ENCODE data around the gene ACP6. TPM values are rescaled to one million over a fixed set of nuclear protein-coding genes. Genes with fewer than 3 reads are reported as not detected.

ACP6 gene
- polyA plus RNA-seq, 2 of the 4 experiments (the other 2 are of a cell fraction) = 14.9 to 26.2 TPM

DNA sequence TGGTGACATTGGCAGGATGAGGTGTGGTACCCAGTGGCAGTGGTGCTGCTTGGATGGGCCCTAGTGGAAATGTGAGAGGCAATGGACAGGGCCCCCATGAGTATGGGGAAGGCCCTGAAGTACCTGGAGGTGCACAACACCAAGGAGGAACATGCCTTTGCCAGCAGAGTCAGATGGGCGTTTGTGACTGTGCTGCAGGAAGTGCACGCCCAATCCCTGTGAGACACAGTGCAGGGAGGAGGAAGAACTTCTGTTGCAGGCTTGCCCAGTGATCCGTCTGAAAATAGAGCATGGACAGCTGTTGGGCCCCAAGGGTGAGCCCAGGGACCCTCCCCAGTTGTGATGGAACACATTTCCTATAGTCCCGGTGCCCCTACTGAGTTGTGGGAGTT is 47.4 kb upstream of the ACP6 start:
- CTCF ChIA-PET = interaction anchor here (0.7 to 1.3 kb wide), 3 partner anchors 25 to 86 kb away, joined by 3 read pairs; no protein-coding TSS in a partner anchor
- FAIRE-seq (no peak), DNase-seq (ENCODE audit: low read depth in 1 of 2, low spot score in 1 of 2) (no peak), ATAC-seq (no peak)
- TF ChIP-seq, protein P1, sequence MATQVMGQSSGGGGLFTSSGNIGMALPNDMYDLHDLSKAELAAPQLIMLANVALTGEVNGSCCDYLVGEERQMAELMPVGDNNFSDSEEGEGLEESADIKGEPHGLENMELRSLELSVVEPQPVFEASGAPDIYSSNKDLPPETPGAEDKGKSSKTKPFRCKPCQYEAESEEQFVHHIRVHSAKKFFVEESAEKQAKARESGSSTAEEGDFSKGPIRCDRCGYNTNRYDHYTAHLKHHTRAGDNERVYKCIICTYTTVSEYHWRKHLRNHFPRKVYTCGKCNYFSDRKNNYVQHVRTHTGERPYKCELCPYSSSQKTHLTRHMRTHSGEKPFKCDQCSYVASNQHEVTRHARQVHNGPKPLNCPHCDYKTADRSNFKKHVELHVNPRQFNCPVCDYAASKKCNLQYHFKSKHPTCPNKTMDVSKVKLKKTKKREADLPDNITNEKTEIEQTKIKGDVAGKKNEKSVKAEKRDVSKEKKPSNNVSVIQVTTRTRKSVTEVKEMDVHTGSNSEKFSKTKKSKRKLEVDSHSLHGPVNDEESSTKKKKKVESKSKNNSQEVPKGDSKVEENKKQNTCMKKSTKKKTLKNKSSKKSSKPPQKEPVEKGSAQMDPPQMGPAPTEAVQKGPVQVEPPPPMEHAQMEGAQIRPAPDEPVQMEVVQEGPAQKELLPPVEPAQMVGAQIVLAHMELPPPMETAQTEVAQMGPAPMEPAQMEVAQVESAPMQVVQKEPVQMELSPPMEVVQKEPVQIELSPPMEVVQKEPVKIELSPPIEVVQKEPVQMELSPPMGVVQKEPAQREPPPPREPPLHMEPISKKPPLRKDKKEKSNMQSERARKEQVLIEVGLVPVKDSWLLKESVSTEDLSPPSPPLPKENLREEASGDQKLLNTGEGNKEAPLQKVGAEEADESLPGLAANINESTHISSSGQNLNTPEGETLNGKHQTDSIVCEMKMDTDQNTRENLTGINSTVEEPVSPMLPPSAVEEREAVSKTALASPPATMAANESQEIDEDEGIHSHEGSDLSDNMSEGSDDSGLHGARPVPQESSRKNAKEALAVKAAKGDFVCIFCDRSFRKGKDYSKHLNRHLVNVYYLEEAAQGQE (IDR thresholded peaks at IDR 0.05) = no peak
- TF ChIP-seq FOXS1 (CRISPR knock-in tag; IDR thresholded peaks at IDR 0.05) (no peak), RNF2 (IDR thresholded peaks at IDR 0.05; ENCODE audit: borderline replicate concordance, low read depth) (no peak), NPAS2 (CRISPR knock-in tag; IDR thresholded peaks at IDR 0.05; ENCODE audit: borderline replicate concordance) (no peak), CHD2 (IDR thresholded peaks at IDR 0.05; ENCODE audit: low read length, partially characterized antibody) (no peak), KDM5A (IDR thresholded peaks at IDR 0.05) (no peak), GATA3 (IDR thresholded peaks at IDR 0.05; ENCODE audit: borderline replicate concordance) (no peak), ESRRA (IDR thresholded peaks at IDR 0.05; ENCODE audit: borderline replicate concordance, low read length) (no peak), SMC3 (IDR thresholded peaks at IDR 0.05) (no peak), EP300 (IDR thresholded peaks at IDR 0.05) (no peak), BHLHE40 (IDR thresholded peaks at IDR 0.05; ENCODE audit: low read depth, low read length) (no peak), FOSL2 (IDR thresholded peaks at IDR 0.05) (no peak), FOSL2 (CRISPR knock-in tag; IDR thresholded peaks at IDR 0.05) (no peak), POLR2A (IDR thresholded peaks at IDR 0.05; ENCODE audit: low read length) (no peak), HEYL (CRISPR knock-in tag; IDR thresholded peaks at IDR 0.05) (no peak), RCOR1 (IDR thresholded peaks at IDR 0.05; ENCODE audit: low read depth, low read length) (no peak), EHF (CRISPR knock-in tag; IDR thresholded peaks at IDR 0.05) (no peak)
- TF ChIP-seq, protein P2, sequence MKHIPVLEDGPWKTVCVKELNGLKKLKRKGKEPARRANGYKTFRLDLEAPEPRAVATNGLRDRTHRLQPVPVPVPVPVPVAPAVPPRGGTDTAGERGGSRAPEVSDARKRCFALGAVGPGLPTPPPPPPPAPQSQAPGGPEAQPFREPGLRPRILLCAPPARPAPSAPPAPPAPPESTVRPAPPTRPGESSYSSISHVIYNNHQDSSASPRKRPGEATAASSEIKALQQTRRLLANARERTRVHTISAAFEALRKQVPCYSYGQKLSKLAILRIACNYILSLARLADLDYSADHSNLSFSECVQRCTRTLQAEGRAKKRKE (CRISPR knock-in tag; IDR thresholded peaks at IDR 0.05; ENCODE audit: low read depth) = no peak
- TF ChIP-seq, protein P3, sequence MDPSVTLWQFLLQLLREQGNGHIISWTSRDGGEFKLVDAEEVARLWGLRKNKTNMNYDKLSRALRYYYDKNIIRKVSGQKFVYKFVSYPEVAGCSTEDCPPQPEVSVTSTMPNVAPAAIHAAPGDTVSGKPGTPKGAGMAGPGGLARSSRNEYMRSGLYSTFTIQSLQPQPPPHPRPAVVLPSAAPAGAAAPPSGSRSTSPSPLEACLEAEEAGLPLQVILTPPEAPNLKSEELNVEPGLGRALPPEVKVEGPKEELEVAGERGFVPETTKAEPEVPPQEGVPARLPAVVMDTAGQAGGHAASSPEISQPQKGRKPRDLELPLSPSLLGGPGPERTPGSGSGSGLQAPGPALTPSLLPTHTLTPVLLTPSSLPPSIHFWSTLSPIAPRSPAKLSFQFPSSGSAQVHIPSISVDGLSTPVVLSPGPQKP (IDR thresholded peaks at IDR 0.05; ENCODE audit: low read depth, low read length) = no peak
- TF ChIP-seq, protein P4, sequence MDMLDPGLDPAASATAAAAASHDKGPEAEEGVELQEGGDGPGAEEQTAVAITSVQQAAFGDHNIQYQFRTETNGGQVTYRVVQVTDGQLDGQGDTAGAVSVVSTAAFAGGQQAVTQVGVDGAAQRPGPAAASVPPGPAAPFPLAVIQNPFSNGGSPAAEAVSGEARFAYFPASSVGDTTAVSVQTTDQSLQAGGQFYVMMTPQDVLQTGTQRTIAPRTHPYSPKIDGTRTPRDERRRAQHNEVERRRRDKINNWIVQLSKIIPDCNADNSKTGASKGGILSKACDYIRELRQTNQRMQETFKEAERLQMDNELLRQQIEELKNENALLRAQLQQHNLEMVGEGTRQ (IDR thresholded peaks at IDR 0.05) = no peak
- TF ChIP-seq, protein P5, sequence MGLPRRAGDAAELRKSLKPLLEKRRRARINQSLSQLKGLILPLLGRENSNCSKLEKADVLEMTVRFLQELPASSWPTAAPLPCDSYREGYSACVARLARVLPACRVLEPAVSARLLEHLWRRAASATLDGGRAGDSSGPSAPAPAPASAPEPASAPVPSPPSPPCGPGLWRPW (IDR thresholded peaks at IDR 0.05) = no peak
- H3K9me3 ChIP-seq = no peaks in the 10 kb centered on the region
- no peak overlapping the region for H3K4me3 ChIP-seq
- no peak overlapping the region for H3K27ac ChIP-seq
- no peak overlapping the region for H3K4me2 ChIP-seq
- POLR2A ChIA-PET = no interaction called here
- H3K4me1 ChIP-seq = no peaks in the 10 kb centered on the region
- WGBS (ENCODE audit: missing lambda C conversion rate) = 67% methylated on average over 4 of the region's 4 CpGs
